Spleen (tissue), 11 donors: ENCODE results near the gene SYPL2. TPM values are rescaled to one million over a fixed set of nuclear protein-coding genes. Genes with fewer than 3 reads are reported as not detected.
"Not testable (repeated sequence)": the region's sequence is repeated elsewhere in the genome, so short reads cannot be mapped to it uniquely, and the experiment has no call there.

Experiments used
- DNase-seq: peaks from one replicate; pipeline ENCODE4 v3.0.0-alpha.2; 2020
- H3K27ac ChIP-seq, 8 donors: fragments of 200-600 bp; sonication (generic) in 7 of 8; 1 replicate in 4 of 8; 2 replicates in 4 of 8; pipeline versions ENCODE4 v1.5.0 to v1.8.0; 2016 to 2021; ENCODE audit warnings: inconsistent platforms in 4 of 8, mild to moderate bottlenecking in 4 of 8, moderate library complexity in 1 of 8
- H3K27me3 ChIP-seq, 7 donors: fragments of 200-600 bp; sonication (generic) in 6 of 7; replicated peaks in 1 of 7; 1 replicate in 4 of 7; 2 replicates in 3 of 7; pipeline versions ENCODE4 v1.5.0 to v1.8.0; 2016 to 2021; ENCODE audit warnings: inconsistent platforms in 3 of 7, mild to moderate bottlenecking in 1 of 7
- H3K36me3 ChIP-seq, 6 donors: fragments of 200-600 bp; sonication (generic) in 5 of 6; 1 replicate in 4 of 6; 2 replicates in 2 of 6; pipeline versions ENCODE4 v1.5.0 to v1.8.0; 2016 to 2021; ENCODE audit warnings: inconsistent platforms in 2 of 6
- H3K4me1 ChIP-seq, 6 donors: fragments of 200-600 bp; sonication (generic) in 5 of 6; 1 replicate in 3 of 6; 2 replicates in 3 of 6; pipeline versions ENCODE4 v1.5.0 to v1.8.0; 2016 to 2021; ENCODE audit warnings: inconsistent platforms in 3 of 6
- H3K4me3 ChIP-seq, 8 donors: fragments of 200-600 bp; sonication (generic) in 7 of 8; 1 replicate in 4 of 8; 2 replicates in 4 of 8; pipeline versions ENCODE4 v1.5.0 to v1.8.0; 2016 to 2021; ENCODE audit warnings: inconsistent platforms in 4 of 8, mild to moderate bottlenecking in 4 of 8, moderate library complexity in 2 of 8
- H3K9me3 ChIP-seq, 8 donors: fragments of 200-600 bp; sonication (generic) in 7 of 8; 1 replicate in 4 of 8; 2 replicates in 4 of 8; pipeline versions ENCODE4 v1.5.0 to v1.8.0; 2016 to 2021; ENCODE audit warnings: inconsistent platforms in 4 of 8
- CTCF ChIP-seq, 11 experiments: fragments of 200-600 bp in 7 of 11; fragments of 450-650 bp in 4 of 11; sonication (generic) in 4 of 11; IDR thresholded peaks in 8 of 11; conservative IDR thresholded peaks in 3 of 11; 1 replicate in 7 of 11; 2 replicates in 4 of 11; pipeline versions ENCODE4 v1.4.0 to v1.8.0; 2016 to 2021; ENCODE audit warnings: antibody characterized with exemption in 11 of 11, inconsistent platforms in 4 of 11, mild to moderate bottlenecking in 1 of 11
- POLR2A ChIP-seq, 3 donors: fragments of 450-650 bp; IDR thresholded peaks; one replicate each; pipeline ENCODE4 v1.5.1; 2017; ENCODE audit warnings: antibody characterized with exemption in 3 of 3, mild to moderate bottlenecking in 1 of 3
- POLR2AphosphoS5 ChIP-seq, 3 donors: sonication (generic); formaldehyde crosslinking; IDR thresholded peaks; one replicate each; pipeline ENCODE4 v1.5.1; 2017; ENCODE audit warnings: antibody characterized with exemption in 3 of 3
- WGBS, 5 donors: extraction: QIAGEN DNeasy Blood & Tissue Kit in 3 of 5; methylation state at CpG; one replicate each; pipeline versions ENCODE4 v1.1.5 to v1.1.7; 2013 to 2018; 5-methylcytosine and 5-hydroxymethylcytosine counted together
- intact Hi-C: fragments of 100-400 bp; cut with DNase I; formaldehyde crosslinking; loops from one replicate; pipeline ENCODE4 v1.15.0; 2023; ENCODE audit warnings: low total_unique reads
- polyA plus RNA-seq, 3 donors: library from polyadenylated mRNA; stranded (reverse); fragments of 200-250 nt; gene quantifications; one replicate each; pipeline ENCODE4 v1.2.1, GENCODE V29; 2013
- total RNA-seq, 7 donors: library from RNA; depleted of rRNA in 3 of 7; stranded (reverse); fragments of >200 nt in 3 of 7; fragmentation: NEBNext Ultra II Directional in 4 of 7; extraction: Animal tissue kit (Norgen Biotek cat#: 25700) in 4 of 7; gene quantifications; one replicate each; pipeline versions ENCODE4 v1.1.0 to v1.2.1, GENCODE V29; 2016 to 2021
- donor health status: healthy with polysubstance abuse.
- donor health status: DM: no; HTN: no; CAD: no; lungs with moderate emphysema.
- donor health status: DM: no; HTN: no; CAD: no.
- donor health status: Bipolar disorder and iron deficiency.
- donor health status: healthy.
- donor health status: DM: no; HTN: no; CAD: no.
- donor health status: DM: yes; HTN: yes; CAD: no.

SYPL2 gene
- total and polyA plus RNA-seq, 10 donors: 0.26 to 2.5 (median 0.97) TPM

GRCh38 chr1:109434484-109434883 is 31.9 kb upstream of the SYPL2 start:
- TF ChIP-seq CTCF (IDR thresholded peaks at IDR 0.05 in 8 of 11, conservative IDR thresholded peaks at IDR 0.05 in 3 of 11) (no peak), POLR2A (IDR thresholded peaks at IDR 0.05) (no peak), POLR2AphosphoS5 (IDR thresholded peaks at IDR 0.05) (no peak)
- H3K36me3 ChIP-seq: no peaks in the 10 kb centered on the region
- intact Hi-C loops: no loop called here
- 56 to 93% (median 71%) methylated on average over 1 of the region's 1 CpG for WGBS, 5 donors
- H3K9me3 ChIP-seq: no peaks in the 10 kb centered on the region
- H3K27ac ChIP-seq: no peak overlapping the region
- no peak overlapping the region for H3K4me3 ChIP-seq
- H3K27me3 ChIP-seq: peaks cover 0 to 11% (median 0%) of the 10 kb centered on the region in 7 donors
- H3K4me1 ChIP-seq: no peaks in the 10 kb centered on the region
- DNase-seq: no peak

- Histone ChIP-seq H3K27ac (no peak overlapping the region), H3K36me3 (no peaks in the 10 kb centered on the region), H3K4me3 (no peak overlapping the region), H3K9me3 (no peaks in the 10 kb centered on the region), H3K4me1 (no peaks in the 10 kb centered on the region), H3K27me3 (peaks cover 0 to 29% (median 0%) of the 10 kb centered on the region in 7 donors)
- intact Hi-C loops: no loop called here
- TF ChIP-seq POLR2AphosphoS5 (IDR thresholded peaks at IDR 0.05) (no peak), POLR2A (IDR thresholded peaks at IDR 0.05) (no peak)
- WGBS, 5 donors: 67 to 74% (median 71%) methylated on average over 3 of the region's 3 CpGs
- DNase-seq: no peak
These were observed 27.5 kb upstream of the SYPL2 start for GRCh38 chr1:109438798-109439297.

GRCh38 chr1:109441069-109441468 is 25.3 kb upstream of the SYPL2 start:
- intact Hi-C loops: no loop called here
- DNase-seq: no peak
- Histone ChIP-seq H3K27me3 (peaks cover 0 to 50% (median 5%) of the 10 kb centered on the region in 7 donors), H3K4me1 (no peaks in the 10 kb centered on the region), H3K4me3 (no peak overlapping the region), H3K9me3 (no peaks in the 10 kb centered on the region), H3K36me3 (no peaks in the 10 kb centered on the region), H3K27ac (no peak overlapping the region)
- TF ChIP-seq CTCF (IDR thresholded peaks at IDR 0.05 in 8 of 11, conservative IDR thresholded peaks at IDR 0.05 in 3 of 11): no peak
- WGBS, 5 donors: 45 to 70% (median 53%) methylated on average over 1 of the region's 1 CpG

GRCh38 chr1:109443476-109443875 is 22.9 kb upstream of the SYPL2 start:
- H3K4me3 ChIP-seq: no peak overlapping the region
- H3K36me3 ChIP-seq: no peaks in the 10 kb centered on the region
- H3K4me1 ChIP-seq: no peaks in the 10 kb centered on the region
- no peak for TF ChIP-seq POLR2AphosphoS5 (IDR thresholded peaks at IDR 0.05)
- no peak for TF ChIP-seq CTCF (IDR thresholded peaks at IDR 0.05 in 8 of 11, conservative IDR thresholded peaks at IDR 0.05 in 3 of 11)
- no peak for TF ChIP-seq POLR2A (IDR thresholded peaks at IDR 0.05)
- peaks cover 0 to 59% (median 6%) of the 10 kb centered on the region in 7 donors for H3K27me3 ChIP-seq
- 48 to 74% (median 65%) methylated on average over 2 of the region's 2 CpGs for WGBS, 5 donors
- no peak overlapping the region for H3K27ac ChIP-seq
- H3K9me3 ChIP-seq: no peaks in the 10 kb centered on the region
- no peak for DNase-seq
- intact Hi-C loops: no loop called here

- TF ChIP-seq POLR2AphosphoS5 (IDR thresholded peaks at IDR 0.05): no peak
- peaks cover 0 to 62% (median 6%) of the 10 kb centered on the region in 7 donors for H3K27me3 ChIP-seq
- intact Hi-C loops: no loop called here
These were observed 22.0 kb upstream of the SYPL2 start for GRCh38 chr1:109444346-109444745.

GRCh38 chr1:109445949-109446695 is 20.2 kb upstream of the SYPL2 start:
- 71 to 78% (median 72%) methylated on average over 11 of the region's 11 CpGs for WGBS, 5 donors
- H3K27ac ChIP-seq, H3K4me1 ChIP-seq, intact Hi-C loops, H3K4me3 ChIP-seq, DNase-seq, H3K9me3 ChIP-seq, H3K36me3 ChIP-seq: not testable (repeated sequence)
- H3K27me3 ChIP-seq: peaks cover 0 to 72% (median 6%) of the 10 kb centered on the region in 7 donors

More at GRCh38 chr1:109444346-109444745, 22.0 kb upstream of the SYPL2 start:
- Histone ChIP-seq H3K27ac (no peak overlapping the region), H3K36me3 (no peaks in the 10 kb centered on the region), H3K9me3 (no peaks in the 10 kb centered on the region), H3K4me1 (no peaks in the 10 kb centered on the region), H3K4me3 (no peak overlapping the region)
- 89 to 94% (median 93%) methylated on average over 1 of the region's 1 CpG for WGBS, 5 donors
- DNase-seq: no peak
